IMR-90 (cell line): Measurements from ENCODE around the gene EMCN. TPM values are rescaled to one million over a fixed set of nuclear protein-coding genes. Genes with fewer than 3 reads are reported as not detected.

ENCODE experiments used
- ATAC-seq: fragments of 200-7000 bp; cut with Tn5 transposase; 2 replicates; pipeline ENCODE4 v1.9.1; 2020; ENCODE audit warnings: low read depth, mild to moderate bottlenecking, moderate library complexity
- BruUV-seq: library from RNA; stranded (reverse); fragments of 400-500 nt; replicated peaks from 2 replicates; lab custom pipeline; 2021; lab: Mats Ljungman, UMichigan
- CTCF ChIA-PET: fragments of 300-600 bp; formaldehyde crosslinking; extraction: SDS; loops from one replicate; lab custom pipeline; 2021; ENCODE audit warnings: antibody characterized with exemption; lab: Yijun Ruan, JAX
- POLR2A ChIA-PET: fragments of 300-600 bp; sonication (Branson Sonifier 250); formaldehyde crosslinking; loops from one replicate; lab custom pipeline; 2022; ENCODE audit warnings: antibody characterized with exemption; ENCODE audit not compliant: unreplicated experiment; lab: Charles Lee
- DNase-seq: peaks from one replicate; pipeline ENCODE4 v3.0.0; 2013
- H2AFZ ChIP-seq: replicated peaks from 2 replicates; pipeline ENCODE3; 2013; ENCODE audit warnings: low read length, mild to moderate bottlenecking; ENCODE audit not compliant: poor library complexity
- H2AK5ac ChIP-seq: 2 replicates; pipeline ENCODE4 v1.6.1; 2013; ENCODE audit warnings: low read depth, low read length, inconsistent platforms
- H2AK9ac ChIP-seq: replicated peaks from 2 replicates; pipeline ENCODE3; 2013; ENCODE audit warnings: mild to moderate bottlenecking, low read depth, low read length, moderate library complexity; ENCODE audit not compliant: poor library complexity
- H2BK120ac ChIP-seq: 2 replicates; pipeline ENCODE4 v1.6.1; 2013; ENCODE audit warnings: low read depth, low read length, inconsistent platforms
- H2BK15ac ChIP-seq: 3 replicates; pipeline ENCODE4 v1.6.1; 2013; ENCODE audit warnings: low read depth, low read length, inconsistent platforms
- H2BK20ac ChIP-seq: 2 replicates; pipeline ENCODE4 v1.6.1; 2013; ENCODE audit warnings: low read depth, mild to moderate bottlenecking, inconsistent platforms, low read length, moderate library complexity
- H2BK5ac ChIP-seq: 2 replicates; pipeline ENCODE4 v1.6.1; 2013; ENCODE audit warnings: mild to moderate bottlenecking, low read depth, low read length, inconsistent platforms; ENCODE audit not compliant: poor library complexity, severe bottlenecking
- H3K14ac ChIP-seq: replicated peaks from 2 replicates; pipeline ENCODE4 v1.6.1; 2013; ENCODE audit warnings: low read depth, low read length, inconsistent platforms
- H3K18ac ChIP-seq: 2 replicates; pipeline ENCODE4 v1.6.1; 2013; ENCODE audit warnings: low read depth, low read length, control low read depth
- H3K23ac ChIP-seq: 2 replicates; pipeline ENCODE4 v1.6.1; 2013; ENCODE audit warnings: low read depth, low read length, inconsistent platforms
- H3K27ac ChIP-seq: 2 replicates; pipeline ENCODE4 v1.5.1; 2013; ENCODE audit warnings: mild to moderate bottlenecking, control low read depth, low read length; ENCODE audit not compliant: insufficient read depth
- H3K27me3 ChIP-seq: 2 replicates; pipeline ENCODE4 v1.6.1; 2013; ENCODE audit warnings: low read length; ENCODE audit not compliant: control insufficient read depth, insufficient read depth
- H3K36me3 ChIP-seq: 2 replicates; pipeline ENCODE4 v1.6.1; 2013; ENCODE audit warnings: low read length, mixed read lengths; ENCODE audit not compliant: control insufficient read depth, insufficient read depth
- H3K4ac ChIP-seq: 2 replicates; pipeline ENCODE4 v1.6.1; 2013; ENCODE audit warnings: low read depth, low read length, inconsistent platforms
- H3K4me1 ChIP-seq: 2 replicates; pipeline ENCODE4 v1.6.1; 2013; ENCODE audit warnings: low read length, mixed read lengths; ENCODE audit not compliant: control insufficient read depth, insufficient read depth
- H3K4me2 ChIP-seq: 2 replicates; pipeline ENCODE4 v1.6.1; 2013; ENCODE audit warnings: low read depth, mild to moderate bottlenecking, control low read depth, low read length, moderate library complexity
- H3K4me3 ChIP-seq: 2 replicates; pipeline ENCODE4 v1.5.1; 2013; ENCODE audit warnings: low read depth, mild to moderate bottlenecking, control low read depth, low read length, moderate library complexity; ENCODE audit not compliant: insufficient read depth
- H3K56ac ChIP-seq: 2 replicates; pipeline ENCODE4 v1.6.1; 2013; ENCODE audit warnings: low read length, inconsistent platforms; ENCODE audit not compliant: insufficient read depth; ENCODE audit errors: extremely low read depth
- H3K79me1 ChIP-seq, 2 experiments: 2 replicates each; pipeline ENCODE4 v1.6.1; 2013; ENCODE audit warnings: low read length in 2 of 2, inconsistent platforms in 1 of 2, low read depth in 1 of 2
- H3K9ac ChIP-seq: 2 replicates; pipeline ENCODE4 v1.6.1; 2013; ENCODE audit warnings: low read depth, low read length, control low read depth
- H3K9me1 ChIP-seq: 2 replicates; pipeline ENCODE4 v1.6.1; 2013; ENCODE audit warnings: low read length, inconsistent platforms; ENCODE audit not compliant: insufficient read depth
- H3K9me3 ChIP-seq: 2 replicates; pipeline ENCODE4 v1.6.1; 2013; ENCODE audit warnings: low read length; ENCODE audit not compliant: control insufficient read depth, insufficient read depth
- H4K20me1 ChIP-seq: 2 replicates; pipeline ENCODE4 v1.6.1; 2013; ENCODE audit warnings: low read length, inconsistent platforms; ENCODE audit not compliant: insufficient read depth
- H4K5ac ChIP-seq: 2 replicates; pipeline ENCODE4 v1.6.1; 2013; ENCODE audit warnings: mild to moderate bottlenecking, low read depth, low read length, control low read depth
- H4K8ac ChIP-seq, 2 experiments: 2 replicates each; pipeline ENCODE4 v1.6.1; 2013; ENCODE audit warnings: low read depth in 2 of 2, low read length in 2 of 2, control low read depth in 1 of 2, inconsistent platforms in 1 of 2
- H4K91ac ChIP-seq: 2 replicates; pipeline ENCODE4 v1.6.1; 2013; ENCODE audit warnings: low read depth, low read length, inconsistent platforms; ENCODE audit not compliant: insufficient read depth
- BHLHE40 ChIP-seq: fragments of 150-350 bp; IDR thresholded peaks from 2 replicates; pipeline ENCODE4 v1.6.1; 2016; ENCODE audit warnings: mild to moderate bottlenecking, low read depth, low read length
- CEBPB ChIP-seq: IDR thresholded peaks from 2 replicates; pipeline ENCODE4 v1.6.1; 2012; ENCODE audit warnings: low read depth, low read length, improper control_type of control experiment
- CHD1 ChIP-seq: IDR thresholded peaks from 2 replicates; pipeline ENCODE4 v1.6.1; 2012; ENCODE audit warnings: low read depth, low read length, improper control_type of control experiment
- CTCF ChIP-seq: conservative IDR thresholded peaks from 2 replicates; pipeline ENCODE4 v1.5.1; 2012; ENCODE audit warnings: mild to moderate bottlenecking, low read depth, low read length, improper control_type of control experiment
- ELK1 ChIP-seq: fragments of 150-350 bp; IDR thresholded peaks from 2 replicates; pipeline ENCODE4 v1.6.1; 2016; ENCODE audit warnings: low read depth, mild to moderate bottlenecking, low read length, moderate library complexity, borderline replicate concordance
- FOS ChIP-seq: fragments of 150-350 bp; IDR thresholded peaks from 2 replicates; pipeline ENCODE4 v1.6.1; 2016; ENCODE audit warnings: low read depth, low read length
- MAFK ChIP-seq: IDR thresholded peaks from 2 replicates; pipeline ENCODE4 v1.6.1; 2012; ENCODE audit warnings: low read depth, low read length, improper control_type of control experiment
- MAZ ChIP-seq: IDR thresholded peaks from 2 replicates; pipeline ENCODE4 v1.6.1; 2012; ENCODE audit warnings: low read depth, mild to moderate bottlenecking, low read length, improper control_type of control experiment, moderate library complexity, borderline replicate concordance
- MXI1 ChIP-seq: IDR thresholded peaks from 2 replicates; pipeline ENCODE4 v1.6.1; 2012; ENCODE audit warnings: low read depth, mild to moderate bottlenecking, low read length, moderate library complexity, borderline replicate concordance
- NFE2L2 ChIP-seq: fragments of 150-350 bp; IDR thresholded peaks from 2 replicates; pipeline ENCODE4 v1.6.1; 2016; ENCODE audit warnings: low read depth, mild to moderate bottlenecking, low read length
- POLR2A ChIP-seq: IDR thresholded peaks from 2 replicates; pipeline ENCODE4 v1.6.1; 2012; ENCODE audit warnings: mild to moderate bottlenecking, low read depth, low read length
- RAD21 ChIP-seq: IDR thresholded peaks from 2 replicates; pipeline ENCODE4 v1.6.1; 2012; ENCODE audit warnings: low read length, improper control_type of control experiment
- RCOR1 ChIP-seq: IDR thresholded peaks from 2 replicates; pipeline ENCODE4 v1.6.1; 2012; ENCODE audit warnings: mild to moderate bottlenecking, low read length, improper control_type of control experiment; ENCODE audit not compliant: insufficient replicate concordance
- RFX5 ChIP-seq: IDR thresholded peaks from 2 replicates; pipeline ENCODE4 v1.8.0; 2012; ENCODE audit warnings: low read depth, mild to moderate bottlenecking, low read length, moderate library complexity
- SMC3 ChIP-seq: fragments of 150-350 bp; IDR thresholded peaks from 2 replicates; pipeline ENCODE4 v1.6.1; 2016; ENCODE audit warnings: low read depth, mild to moderate bottlenecking, antibody characterized with exemption, low read length, moderate library complexity
- USF2 ChIP-seq: fragments of 150-350 bp; IDR thresholded peaks from 2 replicates; pipeline ENCODE4 v1.6.1; 2017; ENCODE audit warnings: mild to moderate bottlenecking, antibody characterized with exemption, low read length, low read depth
- WGBS, 2 experiments: methylation state at CpG; one replicate each; pipeline versions ENCODE4 v1.1.5 to v1.1.7; 2013; ENCODE audit warnings: missing lambda C conversion rate in 2 of 2; ENCODE audit not compliant: insufficient read length in 1 of 2; ENCODE audit errors: extremely low coverage in 2 of 2; 5-methylcytosine and 5-hydroxymethylcytosine counted together
- dilution Hi-C: fragments of 300-500 bp; cut with HindIII; formaldehyde crosslinking; loops from one replicate; pipeline ENCODE4 v1.14.3; 2018; ENCODE audit warnings: low sequenced_read_pairs; ENCODE audit not compliant: unreplicated experiment
- in situ Hi-C: fragments of 300-500 bp; cut with MboI; formaldehyde crosslinking; loops from 3 replicates; pipeline ENCODE4 v1.14.3; 2019; ENCODE audit warnings: low sequenced_read_pairs, inconsistent platforms, mixed read lengths
- intact Hi-C: fragments of 100-400 bp; cut with micrococcal nuclease; formaldehyde crosslinking; loops from 2 replicates; pipeline ENCODE4 v1.10.0; 2022
- polyA plus RNA-seq, 3 experiments: library from polyadenylated mRNA; depleted of rRNA; stranded (reverse); fragments of >200 nt; gene quantifications; 2 replicates each; pipeline ENCODE4 v1.2.3, GENCODE V29; 2012; ENCODE audit warnings: low replicate concordance in 1 of 3
- total RNA-seq: library from RNA; depleted of rRNA; stranded (reverse); fragments of >200 nt; gene quantifications from 2 replicates; pipeline ENCODE4 v1.2.3, GENCODE V29; 2012

Gene EMCN
- total and polyA plus RNA-seq, 2 of the 4 experiments (the other 2 are of a cell fraction), result not detected

- intact Hi-C loops, result no loop called here
- CTCF ChIA-PET, result no interaction called here
Measured at GRCh38 chr4:100369871-100370270, 148.0 kb downstream of the EMCN start.

More at GRCh38 chr4:100369871-100370270, 148.0 kb downstream of the EMCN start:
- dilution Hi-C loops, result no loop called here
- H4K20me1 ChIP-seq, result no peaks in the 10 kb centered on the region
- DNase-seq (no peak), ATAC-seq (no peak)
- H3K9me1 ChIP-seq, result no peaks in the 10 kb centered on the region
- H2AFZ ChIP-seq, result no peak overlapping the region
- no peak overlapping the region for H2BK5ac ChIP-seq
- no peaks in the 10 kb centered on the region for H3K9me3 ChIP-seq
- in situ Hi-C loops, result no loop called here
- no peak overlapping the region for H4K5ac ChIP-seq
- no peak overlapping the region for H3K14ac ChIP-seq
- POLR2A ChIA-PET, result no interaction called here
- H3K4me1 ChIP-seq, result 0 out of 2 replicates have a peak, but pooled peaks cover 2% of the 10 kb centered on the region
- TF ChIP-seq MAFK (no peak), POLR2A (no peak), FOS (no peak), SMC3 (no peak), RCOR1 (no peak), RFX5 (no peak), ELK1 (no peak), CEBPB (no peak), NFE2L2 (no peak), USF2 (no peak), MAZ (no peak), CTCF (no peak), RAD21 (no peak), BHLHE40 (no peak), MXI1 (no peak), CHD1 (no peak)
- WGBS, 2 experiments, result no CpG with 5 or more reads among the region's 2 CpGs
- H3K36me3 ChIP-seq, result no peaks in the 10 kb centered on the region
- BruUV-seq, result no TSS peak
- H4K8ac ChIP-seq, result no peak overlapping the region
- H2BK15ac ChIP-seq, result no peak overlapping the region
- H3K27ac ChIP-seq, result no peak overlapping the region
- no peak overlapping the region for H3K18ac ChIP-seq
- no peak overlapping the region for H2AK9ac ChIP-seq
- H2BK20ac ChIP-seq, result no peak overlapping the region
- no peak overlapping the region for H3K56ac ChIP-seq
- H3K4me2 ChIP-seq, result no peak overlapping the region
- H3K4ac ChIP-seq, result no peak overlapping the region
- no peak overlapping the region for H4K91ac ChIP-seq
- H2AK5ac ChIP-seq, result no peak overlapping the region
- no peak overlapping the region for H3K23ac ChIP-seq
- no peak overlapping the region for H2BK120ac ChIP-seq
- no peak overlapping the region for H3K9ac ChIP-seq
- H3K79me1 ChIP-seq, result no peaks in the 10 kb centered on the region
- H3K4me3 ChIP-seq, result no peak overlapping the region
- H3K27me3 ChIP-seq, result no peaks in the 10 kb centered on the region
